GM12878 (cell line): ENCODE results near the gene REPS2. TPM values are rescaled to one million over a fixed set of nuclear protein-coding genes. Genes with fewer than 3 reads are reported as not detected.

Experiments used
- ATAC-seq: fragments of 200-7000 bp; cut with Tn5 transposase; 3 replicates; pipeline ENCODE4 v1.9.1; 2020; ENCODE audit warnings: mild to moderate bottlenecking, moderate library complexity
- BruUV-seq: library from RNA; stranded (reverse); fragments of 400-500 nt; replicated peaks from 2 replicates; lab custom pipeline; 2021; lab: Mats Ljungman, UMichigan
- CTCF ChIA-PET: fragments of 300-600 bp; sonication (Branson Sonifier 250); formaldehyde crosslinking; extraction: SDS; loops from one replicate; lab custom pipeline; 2021; ENCODE audit warnings: inconsistent platforms; lab: Yijun Ruan, JAX
- POLR2A ChIA-PET: fragments of 350-600 bp; formaldehyde crosslinking; extraction: SDS; loops from one replicate; lab custom pipeline; 2021; ENCODE audit warnings: inconsistent platforms; lab: Charles Lee
- RAD21 ChIA-PET: fragments of 300-600 bp; sonication (Branson Sonifier 250); formaldehyde crosslinking; loops from one replicate; lab custom pipeline; 2023; ENCODE audit warnings: antibody characterized with exemption; ENCODE audit not compliant: unreplicated experiment; lab: Charles Lee
- SMC1A ChIA-PET: fragments of 300-600 bp; sonication (Branson Sonifier 250); formaldehyde crosslinking; loops from one replicate; lab custom pipeline; 2023; ENCODE audit not compliant: unreplicated experiment, uncharacterized antibody; lab: Charles Lee
- DNase-seq: peaks from one replicate; pipeline ENCODE4 v3.0.0-alpha.2; 2011; ENCODE audit warnings: low read depth, low spot score
- FAIRE-seq: peaks from 3 replicates; lab custom pipeline; 2011; peaks lifted over from hg19 to GRCh38; lab: Jason Lieb, UNC
- H2AFZ ChIP-seq: 2 replicates; pipeline ENCODE4 v1.6.0; 2011; ENCODE audit warnings: low read depth, low read length, control low read depth; ENCODE audit not compliant: control insufficient read depth
- H3K27ac ChIP-seq: 2 replicates; pipeline ENCODE4 v1.5.1; 2011; ENCODE audit warnings: control low read depth; ENCODE audit not compliant: control insufficient read depth, insufficient read depth
- H3K27me3 ChIP-seq, 2 experiments: replicated peaks in 1 of 2; 2 replicates each; pipeline versions ENCODE4 v1.6.0 to v1.6.1; 2011; ENCODE audit warnings: low read length in 1 of 2; ENCODE audit not compliant: control insufficient read depth in 2 of 2, insufficient read depth in 2 of 2
- H3K36me3 ChIP-seq, 2 experiments: 2 replicates each; pipeline ENCODE4 v1.5.1; 2011; ENCODE audit warnings: low read length in 1 of 2; ENCODE audit not compliant: control insufficient read depth in 2 of 2, insufficient read depth in 2 of 2
- H3K4me1 ChIP-seq: 2 replicates; pipeline ENCODE4 v1.6.1; 2011; ENCODE audit warnings: mild to moderate bottlenecking, low read length, moderate library complexity, mixed read lengths; ENCODE audit not compliant: control insufficient read depth, insufficient read depth
- H3K4me2 ChIP-seq: 2 replicates; pipeline ENCODE4 v1.6.0; 2011; ENCODE audit warnings: control low read depth; ENCODE audit not compliant: control insufficient read depth, insufficient read depth
- H3K4me3 ChIP-seq: fragments of 200-600 bp; sonication (generic); 2 replicates; pipeline ENCODE4 v1.5.1; 2016
- H3K79me2 ChIP-seq: 2 replicates; pipeline ENCODE4 v1.6.0; 2011; ENCODE audit warnings: low read length; ENCODE audit not compliant: control insufficient read depth, insufficient read depth
- H3K9ac ChIP-seq: 2 replicates; pipeline ENCODE4 v1.8.0; 2011; ENCODE audit warnings: low read length, control low read depth, mixed read lengths; ENCODE audit not compliant: control insufficient read depth, insufficient read depth
- H3K9me3 ChIP-seq: replicated peaks from 3 replicates; pipeline ENCODE4 v1.5.1; 2011; ENCODE audit warnings: mild to moderate bottlenecking, low read length; ENCODE audit not compliant: control insufficient read depth, insufficient read depth
- H4K20me1 ChIP-seq: 2 replicates; pipeline ENCODE4 v1.6.0; 2011; ENCODE audit not compliant: control insufficient read depth, insufficient read depth
- CHD1 ChIP-seq: IDR thresholded peaks from 2 replicates; pipeline ENCODE4 v1.6.1; 2012; ENCODE audit warnings: low read depth, low read length, improper control_type of control experiment
- CHD4 ChIP-seq: fragments of 200-600 bp; sonication (generic); IDR thresholded peaks from 2 replicates; pipeline ENCODE4 v1.6.1; 2016; ENCODE audit warnings: mild to moderate bottlenecking
- GABPA ChIP-seq: IDR thresholded peaks from 2 replicates; pipeline ENCODE4 v1.6.1; 2014; ENCODE audit warnings: antibody characterized with exemption, low read depth, mild to moderate bottlenecking, inconsistent platforms
- MYC ChIP-seq: IDR thresholded peaks from 2 replicates; pipeline ENCODE4 v1.6.1; 2011; ENCODE audit warnings: mild to moderate bottlenecking, low read length, moderate library complexity, inconsistent platforms; ENCODE audit not compliant: insufficient read depth, insufficient replicate concordance, insufficient read length, severe bottlenecking
- RFX5 ChIP-seq: IDR thresholded peaks from 2 replicates; pipeline ENCODE4 v1.6.1; 2011; ENCODE audit warnings: low read depth, low read length, improper control_type of control experiment
- SP1 ChIP-seq: IDR thresholded peaks from one replicate; pipeline ENCODE4 v1.6.1; 2011; ENCODE audit warnings: low read depth, low read length
- STAT3 ChIP-seq: IDR thresholded peaks from 2 replicates; pipeline ENCODE4 v1.6.1; 2011; ENCODE audit warnings: low read depth, low read length, improper control_type of control experiment
- TAF1 ChIP-seq: IDR thresholded peaks from 2 replicates; pipeline ENCODE4 v1.6.1; 2011; ENCODE audit warnings: mild to moderate bottlenecking, low read depth, low read length, borderline replicate concordance
- TCF3 ChIP-seq: IDR thresholded peaks from 2 replicates; pipeline ENCODE4 v1.6.1; 2012; ENCODE audit warnings: low read depth, mild to moderate bottlenecking, low read length, borderline replicate concordance; ENCODE audit not compliant: insufficient read depth
- ZSCAN29 ChIP-seq: fragments of 450-650 bp; IDR thresholded peaks from 2 replicates; pipeline ENCODE4 v1.6.1; 2017; ENCODE audit warnings: mild to moderate bottlenecking, moderate library complexity
- WGBS: methylation state at CpG from one replicate; pipeline ENCODE4 v1.1.6; 2016; ENCODE audit warnings: low lambda C conversion rate; ENCODE audit not compliant: insufficient replicate concordance, insufficient coverage; ENCODE audit errors: missing lambda C conversion rate; 5-methylcytosine and 5-hydroxymethylcytosine counted together
- in situ Hi-C: fragments of 300-500 bp; cut with MboI; formaldehyde crosslinking; loops from 9 replicates; pipeline ENCODE4 v1.14.3; 2018; ENCODE audit warnings: mixed read lengths
- intact Hi-C: fragments of 100-400 bp; cut with micrococcal nuclease; formaldehyde crosslinking; loops from one replicate; pipeline ENCODE4 v1.14.2; 2022; ENCODE audit not compliant: unreplicated experiment
- polyA plus RNA-seq, 11 experiments: library from polyadenylated mRNA; depleted of rRNA in 4 of 11; unstranded in 6 of 11; stranded (reverse) in 5 of 11; fragments of >200 nt; fragmentation: Nextera tagmentation in 4 of 11; fragmentation: Illumina TruSeq in 1 of 11; extraction: Ambion mirVana in 4 of 11; extraction: Trizol in 1 of 11; gene quantifications; 1 replicate in 1 of 11; 2 replicates in 10 of 11; pipeline versions ENCODE4 v1.2.1 to v1.2.3, GENCODE V29; 2011 to 2016; ENCODE audit warnings: inconsistent platforms in 2 of 11, missing spikeins in 2 of 11, low read depth in 1 of 11
- total RNA-seq, 4 experiments: library from RNA; depleted of rRNA in 3 of 4; stranded (reverse); fragments of >200 nt in 3 of 4; fragmentation: Illumina TruSeq in 1 of 4; extraction: Trizol in 1 of 4; gene quantifications; 2 replicates each; pipeline versions ENCODE4 v1.2.1 to v1.2.3, GENCODE V29; 2013 to 2021
- TF ChIP-seq, protein P1 (sequence below): fragments of 150-350 bp; IDR thresholded peaks from 2 replicates; pipeline ENCODE4 v1.6.1; 2016; ENCODE audit warnings: low read depth, low read length

Gene REPS2
- total and polyA plus RNA-seq, 10 of the 15 experiments (the other 5 are each of a cell fraction or from before 2014, with no cell fraction given): 2.1 to 6.8 (median 3.9) TPM

DNA sequence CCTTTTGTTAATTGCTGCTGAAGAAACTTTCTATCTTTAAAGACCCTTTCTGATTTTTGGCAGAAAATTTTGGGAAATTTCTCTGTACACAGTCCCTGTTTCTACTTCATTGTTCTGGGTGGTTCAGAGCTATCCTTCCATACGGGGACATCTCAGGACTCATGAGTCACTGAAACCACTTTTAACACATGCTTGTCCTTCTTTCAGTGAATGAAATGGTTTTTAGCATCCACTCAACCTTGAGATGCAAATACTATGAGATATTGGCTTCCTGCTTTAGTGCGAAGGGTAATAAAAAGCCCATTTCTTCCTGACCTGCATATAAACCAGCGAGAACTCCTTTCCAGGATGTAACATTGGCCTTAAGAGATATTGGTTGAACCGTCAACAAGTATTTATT, 158.0 kb downstream of the REPS2 start:
- H3K79me2 ChIP-seq: no peaks in the 10 kb centered on the region
- no peak for DNase-seq
- H2AFZ ChIP-seq: no peak overlapping the region
- ChIA-PET SMC1A (interaction anchor here (0.9 kb wide), 1 partner anchor 85 kb away, joined by 3 read pairs; no protein-coding TSS in a partner anchor), RAD21 (no interaction called here), CTCF (interaction anchor here (1.2 to 2.2 kb wide), 4 partner anchors 9 to 278 kb away, joined by 3 to 10 read pairs (median 3); no protein-coding TSS in a partner anchor), POLR2A (no interaction called here)
- TF ChIP-seq TAF1 (no peak), GABPA (no peak), MYC (no peak), SP1 (no peak), RFX5 (no peak), TCF3 (no peak), STAT3 (no peak), CHD4 (no peak), ZSCAN29 (no peak), CHD1 (no peak)
- TF ChIP-seq, protein P1, sequence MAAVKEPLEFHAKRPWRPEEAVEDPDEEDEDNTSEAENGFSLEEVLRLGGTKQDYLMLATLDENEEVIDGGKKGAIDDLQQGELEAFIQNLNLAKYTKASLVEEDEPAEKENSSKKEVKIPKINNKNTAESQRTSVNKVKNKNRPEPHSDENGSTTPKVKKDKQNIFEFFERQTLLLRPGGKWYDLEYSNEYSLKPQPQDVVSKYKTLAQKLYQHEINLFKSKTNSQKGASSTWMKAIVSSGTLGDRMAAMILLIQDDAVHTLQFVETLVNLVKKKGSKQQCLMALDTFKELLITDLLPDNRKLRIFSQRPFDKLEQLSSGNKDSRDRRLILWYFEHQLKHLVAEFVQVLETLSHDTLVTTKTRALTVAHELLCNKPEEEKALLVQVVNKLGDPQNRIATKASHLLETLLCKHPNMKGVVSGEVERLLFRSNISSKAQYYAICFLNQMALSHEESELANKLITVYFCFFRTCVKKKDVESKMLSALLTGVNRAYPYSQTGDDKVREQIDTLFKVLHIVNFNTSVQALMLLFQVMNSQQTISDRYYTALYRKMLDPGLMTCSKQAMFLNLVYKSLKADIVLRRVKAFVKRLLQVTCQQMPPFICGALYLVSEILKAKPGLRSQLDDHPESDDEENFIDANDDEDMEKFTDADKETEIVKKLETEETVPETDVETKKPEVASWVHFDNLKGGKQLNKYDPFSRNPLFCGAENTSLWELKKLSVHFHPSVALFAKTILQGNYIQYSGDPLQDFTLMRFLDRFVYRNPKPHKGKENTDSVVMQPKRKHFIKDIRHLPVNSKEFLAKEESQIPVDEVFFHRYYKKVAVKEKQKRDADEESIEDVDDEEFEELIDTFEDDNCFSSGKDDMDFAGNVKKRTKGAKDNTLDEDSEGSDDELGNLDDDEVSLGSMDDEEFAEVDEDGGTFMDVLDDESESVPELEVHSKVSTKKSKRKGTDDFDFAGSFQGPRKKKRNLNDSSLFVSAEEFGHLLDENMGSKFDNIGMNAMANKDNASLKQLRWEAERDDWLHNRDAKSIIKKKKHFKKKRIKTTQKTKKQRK: no peak
- no peak overlapping the region for H3K9ac ChIP-seq
- no peaks in the 10 kb centered on the region for H3K9me3 ChIP-seq
- in situ Hi-C loops (no loop called here), intact Hi-C loops (no loop called here)
- no peaks in the 10 kb centered on the region for H3K36me3 ChIP-seq
- no peak overlapping the region for H3K4me2 ChIP-seq
- BruUV-seq: no TSS peak
- ATAC-seq: peak; percentile 69
- no peak for FAIRE-seq
- no peaks in the 10 kb centered on the region; a peak in 1 of 4 replicates for H3K27me3 ChIP-seq
- 1% methylated on average over 4 of the region's 4 CpGs for WGBS
- H3K4me3 ChIP-seq: no peak overlapping the region
- H3K4me1 ChIP-seq: no peaks in the 10 kb centered on the region
- H4K20me1 ChIP-seq: no peaks in the 10 kb centered on the region
- no peak overlapping the region for H3K27ac ChIP-seq
